ENCODE measurements around the gene NOTCH3. TPM values are rescaled to one million over a fixed set of nuclear protein-coding genes. Genes with fewer than 3 reads are reported as not detected.

The NOTCH3 gene
- total and polyA plus RNA-seq, 2 of the 8 experiments (the other 6 are each of a cell fraction or from before 2014, with no cell fraction given) = 37.5 to 107 TPM

DNA sequence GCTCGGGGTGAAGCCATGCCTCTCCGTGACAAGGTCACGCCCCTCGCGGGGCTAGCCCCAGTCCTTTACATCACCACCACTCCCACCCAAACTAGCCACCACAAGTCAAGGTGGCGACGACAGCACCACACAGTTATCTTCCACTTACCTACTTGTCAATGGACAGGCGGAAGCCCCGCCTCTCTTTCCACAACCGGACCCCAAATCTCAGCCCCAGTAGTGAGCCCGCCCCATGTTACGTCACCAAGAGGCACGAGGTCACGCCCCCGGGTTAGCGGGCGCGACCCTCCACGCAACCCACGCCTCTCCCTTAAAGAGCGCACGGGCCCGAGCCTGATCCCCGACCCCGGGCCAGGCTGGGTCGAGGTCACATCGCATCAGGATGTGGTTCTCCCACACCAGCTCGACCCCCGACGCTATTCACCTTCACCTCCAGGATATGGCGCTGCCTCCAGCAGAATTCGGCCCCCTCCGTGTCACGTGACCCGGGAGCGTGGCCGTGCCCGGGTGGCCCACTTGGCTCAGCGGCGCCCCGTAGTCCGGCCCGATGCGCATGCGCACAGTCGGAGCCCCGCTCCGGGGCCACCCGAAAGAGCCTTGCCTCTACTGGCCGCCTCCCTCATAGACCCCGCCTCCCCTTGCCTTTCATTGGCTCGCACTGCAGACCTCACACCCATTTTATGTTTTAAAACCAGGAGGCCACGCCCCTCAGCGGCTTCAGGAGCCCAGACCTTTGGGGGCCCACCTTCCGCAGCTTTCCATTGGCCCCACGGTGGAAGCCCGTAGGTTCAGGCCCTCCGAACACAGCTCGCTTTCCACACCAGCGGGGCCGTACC lies 75.3 kb downstream of the NOTCH3 start (continued):
- peak; percentile 67; the same call in 1 of the 2 replicates for TF ChIP-seq TAF1 (IDR thresholded peaks at IDR 0.05; ENCODE audit: low read depth, low read length)
- TF ChIP-seq, protein P1, sequence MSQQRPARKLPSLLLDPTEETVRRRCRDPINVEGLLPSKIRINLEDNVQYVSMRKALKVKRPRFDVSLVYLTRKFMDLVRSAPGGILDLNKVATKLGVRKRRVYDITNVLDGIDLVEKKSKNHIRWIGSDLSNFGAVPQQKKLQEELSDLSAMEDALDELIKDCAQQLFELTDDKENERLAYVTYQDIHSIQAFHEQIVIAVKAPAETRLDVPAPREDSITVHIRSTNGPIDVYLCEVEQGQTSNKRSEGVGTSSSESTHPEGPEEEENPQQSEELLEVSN (IDR thresholded peaks at IDR 0.05) = 0 out of 2 replicates have a peak, but pooled peaks have one; percentile 37
- peak in 1 of 2 experiments; percentile 63; a peak in 2 of 4 replicates for TF ChIP-seq HDAC2 (IDR thresholded peaks at IDR 0.05; ENCODE audit: borderline replicate concordance in 1 of 2, low read depth in 2 of 2, low read length in 2 of 2)
- no peak for TF ChIP-seq SIX5 (IDR thresholded peaks at IDR 0.05; ENCODE audit: low read depth, low read length)
- TF ChIP-seq ZNF274 (IDR thresholded peaks at IDR 0.05; ENCODE audit: borderline replicate concordance, extremely low read depth, low read length) = no peak
- TF ChIP-seq NRF1 (IDR thresholded peaks at IDR 0.05; ENCODE audit: low read depth, low read length) = peak; percentile 97
- TF ChIP-seq POU5F1 (IDR thresholded peaks at IDR 0.05; ENCODE audit: low read depth, low read length) = no peak
- TF ChIP-seq CHD2 (IDR thresholded peaks at IDR 0.05; ENCODE audit: low read length) = peak; percentile 47; the same call in 1 of the 2 replicates
- TF ChIP-seq, protein P2, sequence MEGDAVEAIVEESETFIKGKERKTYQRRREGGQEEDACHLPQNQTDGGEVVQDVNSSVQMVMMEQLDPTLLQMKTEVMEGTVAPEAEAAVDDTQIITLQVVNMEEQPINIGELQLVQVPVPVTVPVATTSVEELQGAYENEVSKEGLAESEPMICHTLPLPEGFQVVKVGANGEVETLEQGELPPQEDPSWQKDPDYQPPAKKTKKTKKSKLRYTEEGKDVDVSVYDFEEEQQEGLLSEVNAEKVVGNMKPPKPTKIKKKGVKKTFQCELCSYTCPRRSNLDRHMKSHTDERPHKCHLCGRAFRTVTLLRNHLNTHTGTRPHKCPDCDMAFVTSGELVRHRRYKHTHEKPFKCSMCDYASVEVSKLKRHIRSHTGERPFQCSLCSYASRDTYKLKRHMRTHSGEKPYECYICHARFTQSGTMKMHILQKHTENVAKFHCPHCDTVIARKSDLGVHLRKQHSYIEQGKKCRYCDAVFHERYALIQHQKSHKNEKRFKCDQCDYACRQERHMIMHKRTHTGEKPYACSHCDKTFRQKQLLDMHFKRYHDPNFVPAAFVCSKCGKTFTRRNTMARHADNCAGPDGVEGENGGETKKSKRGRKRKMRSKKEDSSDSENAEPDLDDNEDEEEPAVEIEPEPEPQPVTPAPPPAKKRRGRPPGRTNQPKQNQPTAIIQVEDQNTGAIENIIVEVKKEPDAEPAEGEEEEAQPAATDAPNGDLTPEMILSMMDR (IDR thresholded peaks at IDR 0.05; ENCODE audit: control extremely low read depth in 1 of 3, insufficient read depth in 1 of 3, low read depth in 1 of 3, low read length in 3 of 3) = no peak
- 0 out of 4 replicates have a peak, but pooled peaks of 1 of the 2 experiments have one; percentile 1 for TF ChIP-seq RAD21 (IDR thresholded peaks at IDR 0.05 in 1 of 2, conservative IDR thresholded peaks at IDR 0.05 in 1 of 2; ENCODE audit: low read depth in 2 of 2, low read length in 2 of 2)
- no peak for TF ChIP-seq CTBP2 (IDR thresholded peaks at IDR 0.05; ENCODE audit: borderline replicate concordance, insufficient read depth, insufficient read length, low read length)
- no peak for TF ChIP-seq CHD1 (IDR thresholded peaks at IDR 0.05; ENCODE audit: low read depth, low read length)

Data from H1 (cell line).